C4-2B (cell line): ENCODE results near the gene SPDYE3.

Experiments used
- CTCF ChIP-seq: fragments of 450-650 bp; conservative IDR thresholded peaks from 2 replicates; pipeline ENCODE4 v1.5.1; 2017; ENCODE audit warnings: mild to moderate bottlenecking
- ZFX ChIP-seq: fragments of 450-650 bp; IDR thresholded peaks from 2 replicates; pipeline ENCODE4 v1.6.1; 2017

- no peak for TF ChIP-seq CTCF
- no peak for TF ChIP-seq ZFX
Observed at GRCh38 chr7:100351657-100352058, 44.2 kb downstream of the SPDYE3 start.
